ENCODE data around the gene LYZL4. TPM values are rescaled to one million over a fixed set of nuclear protein-coding genes. Genes with fewer than 3 reads are reported as not detected.

Gene LYZL4
- polyA plus RNA-seq, 1 donor from 2014 or later: not detected

- Mint-ChIP-seq H3K9me3 (peaks cover 0 to 6% (median 0%) of the 10 kb centered on the region in 3 donors), H3K4me3 (no peak overlapping the region), H3K36me3 (no peaks in the 10 kb centered on the region), H3K27ac (no peak overlapping the region), H3K4me1 (peaks cover 2 to 8% (median 3%) of the 10 kb centered on the region in 3 donors), H3K27me3 (peaks cover 6% of the 10 kb centered on the region)
These were observed 38.6 kb downstream of the LYZL4 start for GRCh38 chr3:42371776-42372175.

GRCh38 chr3:42369832-42370231, 40.6 kb downstream of the LYZL4 start:
- peaks cover 6% of the 10 kb centered on the region for H3K27me3 Mint-ChIP-seq
- peaks cover under 1 to 7% (median 6%) of the 10 kb centered on the region in 3 donors for H3K9me3 Mint-ChIP-seq
- no peak overlapping the region for H3K4me3 Mint-ChIP-seq
- H3K36me3 Mint-ChIP-seq: no peaks in the 10 kb centered on the region
- peaks cover 2 to 8% (median 3%) of the 10 kb centered on the region in 3 donors for H3K4me1 Mint-ChIP-seq
- no peak overlapping the region for H3K27ac Mint-ChIP-seq

DNA sequence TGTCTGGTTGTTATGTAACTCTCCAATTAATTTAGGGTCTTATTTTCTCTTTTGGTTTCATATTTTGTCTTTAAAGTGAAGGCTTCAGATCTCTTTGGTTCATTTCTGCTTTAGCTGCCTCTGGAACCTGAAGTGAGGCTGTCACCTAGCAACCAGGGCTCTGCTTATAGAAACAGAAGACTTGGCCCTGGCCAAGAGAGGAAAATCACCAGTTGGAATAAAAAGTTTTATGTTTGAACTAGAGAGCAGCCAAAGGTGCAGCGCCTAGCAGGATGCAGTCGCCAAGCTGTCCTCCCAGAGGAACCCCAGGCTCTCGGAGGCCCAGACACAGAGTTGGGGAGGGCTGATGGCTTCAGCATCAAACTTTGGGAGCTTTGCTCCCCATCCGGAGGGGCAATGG, 41.1 kb downstream of the LYZL4 start:
- peaks cover 1 to 8% (median 6%) of the 10 kb centered on the region in 3 donors for H3K9me3 Mint-ChIP-seq
- no peaks in the 10 kb centered on the region for H3K36me3 Mint-ChIP-seq
- H3K27ac Mint-ChIP-seq: peak overlapping the region in 2 of 3 donors; percentile 70 to 74
- peaks cover 2 to 8% (median 3%) of the 10 kb centered on the region in 3 donors for H3K4me1 Mint-ChIP-seq
- peaks cover 6% of the 10 kb centered on the region for H3K27me3 Mint-ChIP-seq
- no peak overlapping the region for H3K4me3 Mint-ChIP-seq

DNA sequence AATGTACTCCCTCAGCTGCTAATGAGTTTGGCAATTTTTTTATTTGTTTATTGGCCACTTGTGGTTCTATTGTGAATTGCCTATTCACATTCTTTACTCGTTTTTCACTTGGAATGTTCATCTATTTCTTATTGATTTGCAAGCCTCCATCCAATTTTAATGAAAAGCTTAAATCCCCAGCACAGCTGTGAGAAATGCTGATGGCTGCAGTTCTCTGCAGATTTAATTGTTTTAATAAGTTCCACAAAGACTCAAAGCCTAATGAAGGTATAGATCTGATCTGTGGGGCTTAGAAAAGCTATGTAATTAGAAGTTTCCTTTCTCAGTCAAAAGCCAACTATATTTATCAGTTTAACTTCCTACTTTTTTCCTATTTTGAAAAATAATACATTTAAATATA, 41.5 kb downstream of the LYZL4 start:
- Mint-ChIP-seq H3K4me3 (no peak overlapping the region), H3K27ac (peak overlapping the region in 2 of 3 donors; percentile 70 to 73), H3K27me3 (peaks cover 6% of the 10 kb centered on the region), H3K9me3 (peaks cover 1 to 8% (median 6%) of the 10 kb centered on the region in 3 donors), H3K36me3 (no peaks in the 10 kb centered on the region), H3K4me1 (peaks cover 2 to 8% (median 3%) of the 10 kb centered on the region in 3 donors)

DNA sequence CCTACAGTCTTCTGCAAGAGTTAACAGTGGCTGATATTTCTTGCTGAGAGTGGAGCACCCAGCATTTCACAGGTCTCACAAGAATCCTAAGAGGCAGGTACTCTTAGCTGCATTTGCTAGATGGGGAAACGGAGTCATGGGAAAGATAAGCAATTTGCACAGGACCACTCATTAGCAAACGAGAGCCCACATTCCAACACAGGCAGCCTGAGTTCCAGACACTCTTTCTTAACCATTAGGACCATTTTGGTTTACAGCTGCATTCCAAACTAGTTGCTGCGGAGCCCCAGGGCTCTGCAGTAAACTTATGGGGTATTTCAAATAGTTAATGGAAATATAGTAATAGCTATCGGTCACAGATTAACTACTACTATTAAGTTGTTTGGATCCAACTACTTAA, 42.5 kb downstream of the LYZL4 start:
- Mint-ChIP-seq H3K9me3 (peaks cover 1 to 8% (median 6%) of the 10 kb centered on the region in 3 donors), H3K4me1 (peaks cover 2 to 8% (median 3%) of the 10 kb centered on the region in 3 donors), H3K27me3 (peaks cover 6% of the 10 kb centered on the region), H3K36me3 (no peaks in the 10 kb centered on the region), H3K4me3 (no peak overlapping the region), H3K27ac (no peak overlapping the region)

DNA sequence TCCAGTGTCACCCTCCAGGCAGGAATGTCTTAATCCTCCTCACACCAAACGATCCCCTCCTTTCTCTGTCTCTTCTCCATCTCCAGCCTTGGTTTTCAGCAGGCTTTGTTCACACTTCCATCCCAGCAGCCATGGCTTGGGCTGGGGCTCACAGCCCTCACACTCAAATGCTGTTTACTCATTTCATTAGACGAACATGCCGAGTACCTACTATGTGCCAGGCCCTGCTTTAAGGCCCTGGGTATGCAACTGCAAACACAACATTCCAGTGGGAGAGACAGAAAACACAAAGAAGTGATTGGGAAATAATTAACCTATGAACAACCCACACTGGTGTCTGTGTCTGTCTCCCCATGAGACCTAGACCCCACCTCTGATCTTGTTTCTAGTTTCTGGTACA, 43.9 kb downstream of the LYZL4 start:
- Mint-ChIP-seq H3K27me3 (peaks cover 4% of the 10 kb centered on the region), H3K27ac (no peak overlapping the region), H3K4me3 (no peak overlapping the region), H3K4me1 (peaks cover 2 to 8% (median 3%) of the 10 kb centered on the region in 3 donors), H3K9me3 (peaks cover 1 to 8% (median 6%) of the 10 kb centered on the region in 3 donors), H3K36me3 (no peaks in the 10 kb centered on the region)

DNA sequence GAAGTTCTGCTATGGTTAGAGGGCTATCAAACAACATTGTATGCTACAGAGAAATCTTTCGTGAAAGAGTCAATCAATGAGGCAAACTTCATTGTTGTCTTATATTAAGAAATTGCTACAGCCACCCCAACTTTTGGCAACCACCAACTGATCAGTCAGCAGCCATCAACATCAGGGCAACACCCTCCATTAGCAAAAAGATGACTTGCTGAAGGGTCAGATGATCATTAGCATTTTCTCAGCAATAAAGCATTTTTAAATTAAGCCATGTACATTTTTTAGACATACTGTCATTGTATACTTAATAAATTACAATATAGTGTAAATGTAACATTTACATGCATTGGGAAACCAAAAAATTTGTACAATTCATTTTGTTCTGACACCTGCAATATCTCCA, 53.1 kb downstream of the LYZL4 start:
- Mint-ChIP-seq H3K4me3 (no peak overlapping the region), H3K9me3 (peaks cover 0 to 2% (median 0%) of the 10 kb centered on the region in 3 donors), H3K36me3 (no peaks in the 10 kb centered on the region), H3K27ac (no peak overlapping the region), H3K4me1 (no peaks in the 10 kb centered on the region), H3K27me3 (peaks cover 16% of the 10 kb centered on the region)

DNA sequence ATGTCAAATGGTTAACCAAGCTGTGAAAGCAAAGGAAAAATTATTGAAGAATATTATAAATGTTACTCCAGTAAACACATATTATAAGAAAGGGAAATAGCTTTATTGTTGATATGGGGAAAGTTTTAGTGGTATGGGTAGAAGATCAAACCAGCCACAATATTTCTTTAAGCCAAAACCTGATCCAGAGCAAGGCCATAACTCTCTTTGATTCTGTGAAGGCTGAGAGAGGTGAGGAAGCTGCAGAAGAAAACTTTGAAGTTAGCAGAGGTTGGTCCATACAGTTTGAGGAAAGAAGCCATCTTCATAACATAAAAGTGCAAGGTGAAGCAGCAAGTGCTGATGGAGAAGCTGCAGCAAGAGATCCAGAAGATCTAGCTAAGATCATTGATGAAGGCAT, 54.8 kb downstream of the LYZL4 start:
- Mint-ChIP-seq H3K27me3 (peaks cover 15% of the 10 kb centered on the region), H3K4me1 (no peaks in the 10 kb centered on the region), H3K36me3 (no peaks in the 10 kb centered on the region), H3K9me3 (peaks cover 0 to 5% (median 0%) of the 10 kb centered on the region in 3 donors), H3K4me3 (no peak overlapping the region), H3K27ac (no peak overlapping the region)

GRCh38 chr3:42353631-42354030, 56.8 kb downstream of the LYZL4 start:
- peaks cover 10% of the 10 kb centered on the region for H3K27me3 Mint-ChIP-seq
- H3K4me3 Mint-ChIP-seq: no peak overlapping the region
- H3K9me3 Mint-ChIP-seq: peaks cover 0 to 3% (median 0%) of the 10 kb centered on the region in 3 donors
- H3K27ac Mint-ChIP-seq: no peak overlapping the region
- H3K36me3 Mint-ChIP-seq: no peaks in the 10 kb centered on the region
- no peaks in the 10 kb centered on the region for H3K4me1 Mint-ChIP-seq

- H3K27me3 Mint-ChIP-seq: peaks cover 5% of the 10 kb centered on the region
- no peak overlapping the region for H3K4me3 Mint-ChIP-seq
- H3K4me1 Mint-ChIP-seq: no peaks in the 10 kb centered on the region
- H3K36me3 Mint-ChIP-seq: no peaks in the 10 kb centered on the region
- peaks cover 0 to 3% (median 0%) of the 10 kb centered on the region in 3 donors for H3K9me3 Mint-ChIP-seq
- H3K27ac Mint-ChIP-seq: no peak overlapping the region
These were observed 59.2 kb downstream of the LYZL4 start for GRCh38 chr3:42351207-42351606.

DNA sequence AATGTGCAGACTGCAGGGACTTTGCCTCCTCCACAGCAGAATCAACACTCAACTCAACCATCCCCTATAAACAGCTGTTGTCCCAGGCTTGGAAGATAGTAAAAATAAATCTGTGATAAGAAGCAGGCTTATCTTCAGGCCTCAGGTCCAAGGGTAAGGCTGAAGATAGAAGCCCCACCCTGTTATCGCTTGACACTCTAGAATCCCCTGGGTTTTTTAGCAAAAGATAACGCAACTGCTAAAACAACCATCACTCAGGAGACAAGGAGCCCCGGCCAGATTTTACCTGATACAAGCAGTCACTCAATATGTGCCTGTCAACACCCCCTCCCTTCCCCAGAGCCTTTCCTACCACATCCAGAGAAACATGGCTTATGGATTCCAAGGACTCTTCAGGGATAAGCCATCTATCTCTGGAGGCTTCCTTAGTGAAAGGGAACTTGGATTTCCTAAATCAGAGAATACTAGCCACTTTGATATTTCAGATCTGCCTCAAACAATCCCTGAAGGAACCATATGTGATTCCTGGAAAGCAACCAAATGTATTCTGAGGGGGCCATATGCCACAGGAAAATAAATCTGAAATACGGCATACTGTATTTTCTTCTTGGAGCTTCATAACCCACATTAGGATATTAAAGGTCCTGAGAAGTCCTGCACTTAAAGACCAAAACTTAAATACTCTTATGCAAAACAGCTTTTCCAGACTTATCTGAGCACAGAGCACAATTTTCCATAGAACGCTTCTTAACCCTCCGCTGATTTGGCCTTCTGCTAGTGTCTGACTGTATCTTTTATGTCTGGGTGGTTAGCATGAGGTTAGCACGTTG, 60.4 kb downstream of the LYZL4 start:
- peaks cover 5% of the 10 kb centered on the region for H3K27me3 Mint-ChIP-seq
- peaks cover 0 to 3% (median 0%) of the 10 kb centered on the region in 3 donors for H3K9me3 Mint-ChIP-seq
- H3K4me1 Mint-ChIP-seq: no peaks in the 10 kb centered on the region
- no peak overlapping the region for H3K4me3 Mint-ChIP-seq
- H3K36me3 Mint-ChIP-seq: no peaks in the 10 kb centered on the region
- no peak overlapping the region for H3K27ac Mint-ChIP-seq

- H3K36me3 Mint-ChIP-seq: no peaks in the 10 kb centered on the region
- H3K27ac Mint-ChIP-seq: no peak overlapping the region
- H3K4me1 Mint-ChIP-seq: no peaks in the 10 kb centered on the region
- H3K27me3 Mint-ChIP-seq: peaks cover 8% of the 10 kb centered on the region
- peaks cover 0 to 5% (median 0%) of the 10 kb centered on the region in 3 donors for H3K9me3 Mint-ChIP-seq
- no peak overlapping the region for H3K4me3 Mint-ChIP-seq
These were observed 62.5 kb downstream of the LYZL4 start for GRCh38 chr3:42347928-42348327.

Other genes with a start within 250 kb of the LYZL4 start
- gene CCK, start 144.4 kb downstream of the LYZL4 start, polyA plus RNA-seq: not detected
- 3.1 TPM for gene VIPR1, start 92.0 kb upstream of the LYZL4 start, polyA plus RNA-seq
- 30.1 TPM for gene SEC22C, start 171.4 kb upstream of the LYZL4 start, polyA plus RNA-seq
- gene SS18L2, start 180.2 kb upstream of the LYZL4 start, polyA plus RNA-seq: 145 TPM
- 14.7 TPM for gene NKTR, start 190.1 kb upstream of the LYZL4 start, polyA plus RNA-seq
- gene ZBTB47, start 243.1 kb upstream of the LYZL4 start, polyA plus RNA-seq: 0.11 TPM